Small intestine (tissue), 7 donors: ENCODE measurements around the gene B3GNT4. TPM values are rescaled to one million over a fixed set of nuclear protein-coding genes. Genes with fewer than 3 reads are reported as not detected.
A peak's percentile ranks its signal among the peaks of the same experiment; 100 is the strongest.
"Not testable (repeated sequence)": the region's sequence is repeated elsewhere in the genome, so short reads cannot be mapped to it uniquely, and the experiment has no call there.

Source experiments
- DNase-seq, 2 donors: peaks; one replicate each; pipeline versions ENCODE4 v3.0.0 to v3.0.0-alpha.2; 2013
- FAIRE-seq: peaks from 2 replicates; lab custom pipeline; 2012; peaks lifted over from hg19 to GRCh38; lab: Jason Lieb, UNC
- H3K27ac ChIP-seq, 3 donors: one replicate each; pipeline ENCODE4 v1.5.1; 2013; ENCODE audit warnings: low read length in 2 of 3, mild to moderate bottlenecking in 2 of 3, control low read depth in 1 of 3, inconsistent platforms in 1 of 3, low read depth in 1 of 3, moderate library complexity in 1 of 3
- H3K27me3 ChIP-seq, 3 donors: one replicate each; pipeline ENCODE4 v1.6.1; 2013; ENCODE audit warnings: low read length in 3 of 3, inconsistent platforms in 1 of 3; ENCODE audit not compliant: control insufficient read depth in 3 of 3, insufficient read depth in 3 of 3
- H3K36me3 ChIP-seq, 3 donors: one replicate each; pipeline ENCODE4 v1.6.1; 2013; ENCODE audit warnings: low read length in 3 of 3, inconsistent platforms in 1 of 3, low read depth in 1 of 3, mild to moderate bottlenecking in 1 of 3, moderate library complexity in 1 of 3; ENCODE audit not compliant: control insufficient read depth in 3 of 3, insufficient read depth in 2 of 3
- H3K4me1 ChIP-seq, 3 donors: one replicate each; pipeline ENCODE4 v1.6.1; 2013; ENCODE audit warnings: low read length in 2 of 3, inconsistent platforms in 1 of 3, low read depth in 1 of 3, mild to moderate bottlenecking in 1 of 3, moderate library complexity in 1 of 3; ENCODE audit not compliant: control insufficient read depth in 3 of 3, insufficient read depth in 2 of 3
- H3K4me3 ChIP-seq, 3 donors: one replicate each; pipeline ENCODE4 v1.5.1; 2013; ENCODE audit warnings: low read length in 3 of 3, control low read depth in 1 of 3, inconsistent platforms in 1 of 3, low read depth in 1 of 3, mild to moderate bottlenecking in 1 of 3, moderate library complexity in 1 of 3
- H3K9me3 ChIP-seq, 2 donors: one replicate each; pipeline ENCODE4 v1.6.1; 2013; ENCODE audit warnings: low read depth in 1 of 2, low read length in 1 of 2; ENCODE audit not compliant: control insufficient read depth in 2 of 2, insufficient read depth in 1 of 2
- WGBS, 3 donors: extraction: QIAGEN DNeasy Blood & Tissue Kit; methylation state at CpG; one replicate each; pipeline ENCODE4 v1.1.7; 2013; 5-methylcytosine and 5-hydroxymethylcytosine counted together
- polyA plus RNA-seq, 4 donors: library from polyadenylated mRNA; stranded (reverse) in 3 of 4; unstranded in 1 of 4; fragments of 200-250 nt in 3 of 4; fragments of 120-200 nt in 1 of 4; gene quantifications; one replicate each; pipeline versions ENCODE4 v1.2.1 to v1.2.3, GENCODE V29; 2013
- donor health status: healthy with polysubstance abuse.
- donor health status: control.
- donor health status: control.
- donor health status: Bipolar disorder and iron deficiency.
- donor health status: healthy.

The B3GNT4 gene
- polyA plus RNA-seq, 4 donors, result 0.27 to 0.99 (median 0.57) TPM

DNA sequence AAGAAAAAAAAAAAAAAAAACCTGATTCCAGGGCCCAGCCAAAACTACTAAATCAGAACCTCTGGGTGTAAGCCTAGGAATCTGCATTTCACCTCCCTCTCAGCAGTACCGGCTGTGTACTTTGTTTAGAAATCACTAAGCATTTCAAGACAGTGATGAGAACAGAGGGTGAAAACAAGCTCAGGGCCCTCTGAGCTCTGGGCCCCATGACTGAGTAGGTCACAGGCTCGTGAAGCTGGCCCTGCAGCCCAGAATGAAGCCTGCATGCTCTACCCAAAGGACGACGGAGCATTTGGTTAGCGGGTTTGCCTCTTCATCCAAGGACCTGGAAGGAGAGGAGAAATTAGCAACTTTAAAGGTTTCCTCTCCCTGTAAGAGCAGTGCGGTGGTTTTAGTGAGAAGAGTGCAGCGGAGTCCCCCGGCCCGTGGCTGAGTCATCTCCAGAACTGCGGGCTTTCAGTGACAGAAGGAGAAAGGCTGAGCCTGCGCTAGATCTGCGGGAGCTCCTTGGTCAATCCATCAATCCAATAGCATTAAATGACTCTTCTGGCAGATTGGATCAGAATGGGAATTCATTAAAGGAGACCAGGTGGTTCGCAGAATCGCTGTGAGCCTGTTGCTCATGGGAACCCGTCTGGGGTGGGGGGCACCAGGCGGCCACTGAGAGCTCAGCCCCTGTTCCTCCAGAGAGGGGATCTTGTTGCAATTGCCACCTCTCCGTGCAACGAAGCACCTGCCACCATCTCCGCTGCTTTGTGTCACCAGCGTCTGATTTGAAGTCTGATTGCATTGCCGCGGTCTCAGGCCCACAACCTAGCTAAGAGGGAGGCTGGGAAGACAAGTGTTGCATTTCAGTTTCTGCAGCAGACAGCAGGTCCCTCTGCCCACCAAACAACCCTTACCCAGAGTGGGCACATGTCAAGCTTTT is 36.8 kb upstream of the B3GNT4 start:
- no peaks in the 10 kb centered on the region for H3K9me3 ChIP-seq
- no peak for FAIRE-seq
- WGBS, 3 donors, result 44 to 61% (median 55%) methylated on average over 22 of the region's 22 CpGs
- DNase-seq, result no peak
- H3K36me3 ChIP-seq, result no peaks in the 10 kb centered on the region
- no peak overlapping the region for H3K27ac ChIP-seq
- H3K4me3 ChIP-seq, result no peak overlapping the region
- no peaks in the 10 kb centered on the region for H3K27me3 ChIP-seq
- H3K4me1 ChIP-seq, result peaks cover 0 to 5% (median 0%) of the 10 kb centered on the region in 3 donors

DNA sequence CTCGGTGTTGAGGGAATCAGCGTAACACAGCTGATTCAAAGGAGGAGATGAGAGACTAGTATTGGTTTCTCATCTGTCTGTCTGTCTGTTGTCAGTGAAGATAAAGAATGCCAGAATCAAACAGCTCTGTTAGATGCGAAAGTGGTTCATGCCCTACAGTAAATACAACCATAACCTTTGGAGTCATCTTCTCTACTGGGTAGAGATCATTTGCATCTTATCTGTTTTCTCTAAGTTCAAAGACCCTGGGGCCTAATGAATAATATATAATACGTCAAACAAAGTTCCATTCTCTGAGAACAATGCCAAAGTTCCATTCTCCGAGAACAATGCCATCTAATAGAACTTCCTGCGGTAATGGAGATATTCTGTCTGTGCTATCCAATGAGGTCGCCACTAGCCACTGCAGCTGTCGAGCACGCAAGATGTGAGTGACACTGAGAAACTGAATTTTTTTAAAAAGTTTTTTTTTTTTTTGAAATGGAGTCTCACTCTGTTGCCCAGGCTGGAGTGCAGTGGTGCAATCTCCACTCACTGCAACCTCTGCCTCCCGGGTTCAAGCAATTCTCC is 36.1 kb upstream of the B3GNT4 start:
- H3K36me3 ChIP-seq, result no peaks in the 10 kb centered on the region
- no peak overlapping the region for H3K4me3 ChIP-seq
- H3K27me3 ChIP-seq, result no peaks in the 10 kb centered on the region
- no peaks in the 10 kb centered on the region for H3K9me3 ChIP-seq
- H3K27ac ChIP-seq, result no peak overlapping the region
- DNase-seq, result peak; percentile 61 to 67
- WGBS, 3 donors, result 20 to 58% (median 38%) methylated on average over 10 of the region's 10 CpGs
- peaks cover 0 to 5% (median 0%) of the 10 kb centered on the region in 3 donors for H3K4me1 ChIP-seq
- FAIRE-seq, result no peak

DNA sequence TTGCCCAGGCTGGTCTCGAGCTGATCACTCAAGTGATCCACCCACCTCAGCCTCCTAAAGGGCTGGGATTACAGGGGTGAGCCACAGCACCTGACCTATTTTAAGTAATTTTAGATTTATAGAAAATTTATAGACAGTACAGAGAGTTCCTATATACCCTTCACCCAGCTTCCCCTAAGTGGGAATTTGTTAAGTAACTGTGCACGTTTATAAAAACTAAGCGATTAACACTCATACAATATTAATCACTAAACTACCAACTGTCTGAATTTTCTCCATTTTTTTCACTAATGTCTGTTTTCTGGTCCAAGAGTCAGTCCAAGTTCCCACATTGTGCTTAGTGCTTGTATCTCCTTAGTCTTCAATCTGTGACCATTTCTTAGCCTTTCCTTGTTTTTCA is 35.0 kb upstream of the B3GNT4 start:
- H3K4me1 ChIP-seq, result peaks cover 0 to 5% (median 0%) of the 10 kb centered on the region in 3 donors
- WGBS, 3 donors, result 89 to 94% (median 93%) methylated on average over 3 of the region's 3 CpGs
- no peak for FAIRE-seq
- no peak overlapping the region for H3K27ac ChIP-seq
- no peak for DNase-seq
- H3K4me3 ChIP-seq, result no peak overlapping the region
- H3K27me3 ChIP-seq, result peaks cover 0 to 3% (median 0%) of the 10 kb centered on the region in 3 donors
- no peaks in the 10 kb centered on the region for H3K9me3 ChIP-seq
- H3K36me3 ChIP-seq, result no peaks in the 10 kb centered on the region

DNA sequence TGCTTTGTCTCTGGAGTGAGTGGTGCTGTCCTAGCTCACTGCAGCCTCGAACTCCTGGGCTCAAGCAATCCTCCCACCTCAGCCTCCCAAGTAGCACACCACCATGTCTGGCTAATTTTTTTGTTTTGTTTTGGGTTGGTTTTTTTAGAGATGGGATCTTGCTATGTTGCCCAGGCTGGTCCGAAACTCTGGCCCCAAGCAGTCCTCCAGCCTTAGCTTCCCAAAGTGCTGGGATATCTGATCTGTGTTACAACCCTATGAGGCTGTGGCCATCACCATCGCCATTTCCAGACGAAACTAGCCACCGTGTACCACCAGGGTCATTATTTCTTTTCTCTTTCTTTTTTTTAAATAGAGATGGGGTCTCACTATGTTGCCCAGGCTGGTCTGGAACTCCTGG is 32.1 kb upstream of the B3GNT4 start:
- peaks cover 0 to 5% (median 0%) of the 10 kb centered on the region in 3 donors for H3K4me1 ChIP-seq
- no peaks in the 10 kb centered on the region for H3K9me3 ChIP-seq
- 89 to 94% (median 89%) methylated on average over 5 of the region's 5 CpGs for WGBS, 3 donors
- DNase-seq (no peak), FAIRE-seq (no peak)
- H3K27me3 ChIP-seq, result peaks cover 0 to 3% (median 0%) of the 10 kb centered on the region in 3 donors
- no peak overlapping the region for H3K4me3 ChIP-seq
- H3K36me3 ChIP-seq, result no peaks in the 10 kb centered on the region
- no peak overlapping the region for H3K27ac ChIP-seq

DNA sequence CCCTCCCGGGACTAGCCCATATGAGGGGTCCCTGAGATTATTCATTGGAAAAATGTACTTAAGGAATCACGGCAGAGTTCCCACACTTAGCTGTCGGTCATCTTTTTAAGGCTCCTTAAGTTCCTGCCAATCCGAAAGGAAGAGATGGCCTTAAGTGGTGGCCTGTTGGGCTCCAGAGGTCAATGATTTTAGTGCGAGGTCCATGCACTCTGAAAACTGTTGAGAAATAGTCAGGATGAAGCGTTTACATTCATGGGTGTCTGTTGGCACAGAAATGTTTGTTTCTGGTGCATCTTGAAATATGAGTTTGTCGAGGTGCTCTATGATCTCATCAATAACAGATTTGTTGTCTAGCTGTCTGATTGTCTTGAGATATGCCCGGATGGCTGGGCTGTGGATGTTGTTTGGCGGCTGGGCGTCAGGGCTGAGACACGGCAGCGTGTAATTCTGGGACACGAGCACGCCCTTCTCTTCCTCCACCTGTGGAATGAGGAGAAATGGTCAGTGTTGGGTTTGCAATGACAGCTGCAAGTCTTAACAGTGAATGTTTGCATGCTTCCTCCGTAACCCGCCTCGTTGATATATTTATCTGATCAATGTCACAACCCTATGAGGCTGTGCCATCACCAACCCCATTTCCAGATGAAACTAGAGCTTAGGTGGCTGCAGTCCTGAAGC is 31.1 kb upstream of the B3GNT4 start:
- DNase-seq (no peak), FAIRE-seq (no peak)
- H3K4me1 ChIP-seq, result peaks cover 0 to 6% (median 3%) of the 10 kb centered on the region in 3 donors
- no peak overlapping the region for H3K4me3 ChIP-seq
- peaks cover 0 to 3% (median 0%) of the 10 kb centered on the region in 3 donors for H3K27me3 ChIP-seq
- H3K36me3 ChIP-seq, result no peaks in the 10 kb centered on the region
- 68 to 75% (median 73%) methylated on average over 17 of the region's 17 CpGs for WGBS, 3 donors
- no peaks in the 10 kb centered on the region for H3K9me3 ChIP-seq
- H3K27ac ChIP-seq, result no peak overlapping the region

DNA sequence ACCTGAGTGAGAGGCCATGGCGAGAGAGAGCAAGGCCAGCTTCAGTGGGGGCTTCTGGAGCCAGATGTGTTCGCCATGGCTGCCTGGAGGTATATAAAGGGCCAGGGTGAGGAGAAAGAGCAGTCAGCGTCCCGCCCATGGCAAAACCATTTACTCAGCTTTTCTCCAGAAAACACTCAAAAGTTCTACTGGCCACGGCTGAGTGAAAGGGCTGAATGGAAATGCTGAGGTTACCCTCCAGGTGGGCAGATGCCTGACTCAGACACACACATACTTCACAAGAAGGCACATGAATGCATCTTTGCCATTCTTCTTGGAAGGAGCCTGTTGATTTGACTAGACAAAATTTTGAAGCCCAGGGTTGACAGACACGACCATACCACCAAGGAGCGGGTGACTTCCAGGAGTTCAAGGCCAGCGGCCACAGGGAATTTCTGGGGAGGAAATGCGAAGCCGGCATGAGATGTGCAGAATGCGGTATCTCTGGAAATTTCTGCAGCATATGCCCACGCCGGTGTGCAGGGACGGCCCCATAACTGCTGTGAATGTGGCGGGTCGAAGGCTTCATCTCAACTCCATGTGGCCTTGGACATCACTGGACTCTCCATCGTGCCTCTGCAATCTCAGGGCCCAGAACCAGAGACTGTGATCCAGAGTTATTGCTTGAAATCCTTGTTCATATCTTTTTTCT is 29.2 kb upstream of the B3GNT4 start, which contains the start of gene IL31:
IL31 (minus strand) TSS at position 67 of the 691 bp plus-strand sequence; CDS start at position 18, 49 bp downstream.
- FAIRE-seq (no peak), DNase-seq (no peak)
- no peak within 1 kb of the TSS for H3K27ac ChIP-seq
- H3K4me1 ChIP-seq, result peaks cover 0 to 8% (median 3%) of the 10 kb centered on the region in 3 donors
- 90 to 92% (median 91%) methylated on average over 17 of the region's 17 CpGs for WGBS, 3 donors
- no peaks in the 10 kb centered on the region for H3K9me3 ChIP-seq
- H3K4me3 ChIP-seq, result no peak within 1 kb of the TSS
- peaks cover 0 to 3% (median 0%) of the 10 kb centered on the region in 3 donors for H3K27me3 ChIP-seq
- H3K36me3 ChIP-seq, result no peaks in the 10 kb centered on the region

DNA sequence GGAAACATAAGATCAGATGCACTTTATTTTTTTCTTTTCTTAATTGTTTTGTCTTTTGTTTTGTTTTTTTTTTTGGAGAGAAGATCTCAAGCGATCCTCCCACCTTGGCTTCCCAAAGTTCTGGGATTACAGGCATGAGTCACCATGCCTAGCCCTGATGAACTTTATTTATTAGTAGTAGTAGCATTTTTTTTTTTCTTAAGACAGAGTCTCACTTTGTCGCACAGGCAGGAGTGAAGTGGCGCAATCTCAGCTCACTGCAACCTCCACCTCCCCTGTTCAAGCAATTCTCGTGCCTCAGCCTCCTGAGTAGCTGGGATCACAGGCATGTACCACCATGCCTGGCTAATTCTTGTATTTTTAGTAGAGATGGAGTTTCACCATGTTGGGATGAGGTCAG is 27.0 kb upstream of the B3GNT4 start:
- not testable (repeated sequence) for FAIRE-seq, H3K36me3 ChIP-seq, H3K4me1 ChIP-seq, H3K4me3 ChIP-seq, H3K27me3 ChIP-seq, H3K9me3 ChIP-seq, H3K27ac ChIP-seq, DNase-seq
- WGBS, 3 donors, result 60 to 78% (median 62%) methylated on average over 4 of the region's 4 CpGs
